GM23338 (cell line): ENCODE results near the gene CRY1. TPM values are rescaled to one million over a fixed set of nuclear protein-coding genes. Genes with fewer than 3 reads are reported as not detected.

Experiments
- ATAC-seq: fragments of 200-7000 bp; cut with Tn5 transposase; 3 replicates; pipeline ENCODE4 v1.9.1; 2020
- DNase-seq: peaks from one replicate; pipeline ENCODE4 v3.0.0-alpha.2; 2015; ENCODE audit warnings: low spot score
- H2AFZ ChIP-seq: fragments of 200-600 bp; sonication (generic); 2 replicates; pipeline ENCODE4 v1.8.0; 2016; ENCODE audit warnings: antibody characterized with exemption, mild to moderate bottlenecking, moderate library complexity
- H3F3A ChIP-seq: fragments of 200-600 bp; sonication (generic); replicated peaks from 2 replicates; pipeline ENCODE4 v1.8.0; 2017; ENCODE audit warnings: antibody characterized with exemption, mixed run types, low read depth
- H3K27ac ChIP-seq: fragments of 200-600 bp; sonication (generic); 2 replicates; pipeline ENCODE4 v1.6.1; 2016; ENCODE audit warnings: low read depth
- H3K27me3 ChIP-seq: fragments of 200-600 bp; sonication (generic); 2 replicates; pipeline ENCODE4 v1.8.0; 2016; ENCODE audit warnings: mild to moderate bottlenecking, mixed run types, moderate library complexity; ENCODE audit not compliant: insufficient read depth
- H3K36me3 ChIP-seq: fragments of 200-600 bp; sonication (generic); 2 replicates; pipeline ENCODE4 v1.8.0; 2016; ENCODE audit warnings: mild to moderate bottlenecking; ENCODE audit not compliant: insufficient read depth
- H3K4me1 ChIP-seq: fragments of 200-600 bp; sonication (generic); 2 replicates; pipeline ENCODE4 v1.8.0; 2016; ENCODE audit warnings: mild to moderate bottlenecking, moderate library complexity; ENCODE audit not compliant: insufficient read depth
- H3K4me2 ChIP-seq: fragments of 200-600 bp; sonication (generic); 2 replicates; pipeline ENCODE4 v1.7.1; 2017; ENCODE audit warnings: mixed run types
- H3K4me3 ChIP-seq: fragments of 200-600 bp; sonication (generic); 2 replicates; pipeline ENCODE4 v1.6.1; 2016; ENCODE audit warnings: mixed run types
- H3K79me2 ChIP-seq: fragments of 200-600 bp; sonication (generic); replicated peaks from 2 replicates; pipeline ENCODE4 v1.8.0; 2017; ENCODE audit warnings: mild to moderate bottlenecking; ENCODE audit not compliant: insufficient read depth
- H3K9me2 ChIP-seq: fragments of 200-600 bp; sonication (generic); 2 replicates; pipeline ENCODE4 v1.8.0; 2017; ENCODE audit not compliant: insufficient read depth
- H4K20me1 ChIP-seq: fragments of 200-600 bp; sonication (generic); replicated peaks from 2 replicates; pipeline ENCODE4 v1.8.0; 2017; ENCODE audit warnings: mild to moderate bottlenecking; ENCODE audit not compliant: insufficient read depth
- H3K27ac Mint-ChIP-seq: 2 replicates; pipeline ENCODE4 v1.8.0; 2020; ENCODE audit warnings: inconsistent platforms, mild to moderate bottlenecking, moderate library complexity, mixed read lengths
- H3K27me3 Mint-ChIP-seq: 3 replicates; pipeline ENCODE4 v1.8.0; 2022; ENCODE audit warnings: low read depth, mild to moderate bottlenecking, moderate library complexity, mixed read lengths, inconsistent platforms; ENCODE audit not compliant: insufficient read depth, poor library complexity
- H3K36me3 Mint-ChIP-seq: 3 replicates; pipeline ENCODE4 v1.8.0; 2021; ENCODE audit warnings: low read depth, mild to moderate bottlenecking, inconsistent platforms, moderate library complexity, mixed read lengths
- H3K4me1 Mint-ChIP-seq: 3 replicates; pipeline ENCODE4 v1.8.0; 2020; ENCODE audit warnings: mild to moderate bottlenecking, inconsistent platforms, mixed read lengths
- H3K4me3 Mint-ChIP-seq: 3 replicates; pipeline ENCODE4 v1.8.0; 2021; ENCODE audit warnings: moderate library complexity, mild to moderate bottlenecking, inconsistent platforms, mixed read lengths
- H3K9me3 Mint-ChIP-seq: 3 replicates; pipeline ENCODE4 v1.8.0; 2020; ENCODE audit warnings: moderate library complexity, mild to moderate bottlenecking, inconsistent platforms, mixed read lengths
- CREB1 ChIP-seq: fragments of 250-450 bp; sonication (Bioruptor Pico); IDR thresholded peaks from 2 replicates; pipeline ENCODE4 v1.5.0; 2020; ENCODE audit warnings: low read depth, mild to moderate bottlenecking, moderate library complexity
- NANOG ChIP-seq: IDR thresholded peaks from 2 replicates; pipeline ENCODE4 v1.6.1; 2016; ENCODE audit warnings: antibody characterized with exemption, borderline replicate concordance
- POLR2AphosphoS5 ChIP-seq: IDR thresholded peaks from 2 replicates; pipeline ENCODE4 v1.6.1; 2016; ENCODE audit warnings: antibody characterized with exemption, low read depth
- ZNF114 ChIP-seq: fragments of 250-450 bp; sonication (Bioruptor Pico); IDR thresholded peaks from 2 replicates; pipeline ENCODE4 v1.5.0; 2020; ENCODE audit warnings: mild to moderate bottlenecking, moderate library complexity
- polyA plus RNA-seq: library from polyadenylated mRNA; unstranded; fragments of >200 nt; fragmentation: Nextera tagmentation; extraction: Ambion mirVana; gene quantifications from 2 replicates; pipeline ENCODE4 v1.2.1, GENCODE V29; 2016
- total RNA-seq: library from RNA; depleted of rRNA; stranded (reverse); fragments of >200 nt; shearing (Covaris generic); gene quantifications from 2 replicates; pipeline ENCODE4 v1.2.3, GENCODE V29; 2014
- TF ChIP-seq, protein P1 (sequence below): fragments of 250-450 bp; sonication (Bioruptor Pico); IDR thresholded peaks from 2 replicates; pipeline ENCODE4 v1.5.0; 2020; ENCODE audit warnings: mild to moderate bottlenecking, moderate library complexity
- TF ChIP-seq, protein P2 (sequence below): IDR thresholded peaks from one replicate; pipeline ENCODE4 v1.6.1; 2018; ENCODE audit warnings: antibody characterized with exemption; ENCODE audit not compliant: unreplicated experiment
- TF ChIP-seq, protein P3 (sequence below), 2 experiments: fragments of 200-600 bp in 1 of 2; sonication (generic) in 1 of 2; conservative IDR thresholded peaks; 2 replicates each; pipeline versions ENCODE4 v1.5.1 to v1.6.1; 2016 to 2017; ENCODE audit warnings: antibody characterized with exemption in 2 of 2, low read depth in 2 of 2, mild to moderate bottlenecking in 2 of 2, moderate library complexity in 1 of 2
- TF ChIP-seq, protein P4 (sequence below): IDR thresholded peaks from 2 replicates; pipeline ENCODE4 v1.6.1; 2016; ENCODE audit warnings: antibody characterized with exemption

Gene CRY1
- total and polyA plus RNA-seq, 2 experiments from 2014 or later: 27.7 to 28.2 TPM

GRCh38 chr12:107091381-107091780 lies 2.0 kb downstream of the CRY1 start (continued):
- TF ChIP-seq, protein P1, sequence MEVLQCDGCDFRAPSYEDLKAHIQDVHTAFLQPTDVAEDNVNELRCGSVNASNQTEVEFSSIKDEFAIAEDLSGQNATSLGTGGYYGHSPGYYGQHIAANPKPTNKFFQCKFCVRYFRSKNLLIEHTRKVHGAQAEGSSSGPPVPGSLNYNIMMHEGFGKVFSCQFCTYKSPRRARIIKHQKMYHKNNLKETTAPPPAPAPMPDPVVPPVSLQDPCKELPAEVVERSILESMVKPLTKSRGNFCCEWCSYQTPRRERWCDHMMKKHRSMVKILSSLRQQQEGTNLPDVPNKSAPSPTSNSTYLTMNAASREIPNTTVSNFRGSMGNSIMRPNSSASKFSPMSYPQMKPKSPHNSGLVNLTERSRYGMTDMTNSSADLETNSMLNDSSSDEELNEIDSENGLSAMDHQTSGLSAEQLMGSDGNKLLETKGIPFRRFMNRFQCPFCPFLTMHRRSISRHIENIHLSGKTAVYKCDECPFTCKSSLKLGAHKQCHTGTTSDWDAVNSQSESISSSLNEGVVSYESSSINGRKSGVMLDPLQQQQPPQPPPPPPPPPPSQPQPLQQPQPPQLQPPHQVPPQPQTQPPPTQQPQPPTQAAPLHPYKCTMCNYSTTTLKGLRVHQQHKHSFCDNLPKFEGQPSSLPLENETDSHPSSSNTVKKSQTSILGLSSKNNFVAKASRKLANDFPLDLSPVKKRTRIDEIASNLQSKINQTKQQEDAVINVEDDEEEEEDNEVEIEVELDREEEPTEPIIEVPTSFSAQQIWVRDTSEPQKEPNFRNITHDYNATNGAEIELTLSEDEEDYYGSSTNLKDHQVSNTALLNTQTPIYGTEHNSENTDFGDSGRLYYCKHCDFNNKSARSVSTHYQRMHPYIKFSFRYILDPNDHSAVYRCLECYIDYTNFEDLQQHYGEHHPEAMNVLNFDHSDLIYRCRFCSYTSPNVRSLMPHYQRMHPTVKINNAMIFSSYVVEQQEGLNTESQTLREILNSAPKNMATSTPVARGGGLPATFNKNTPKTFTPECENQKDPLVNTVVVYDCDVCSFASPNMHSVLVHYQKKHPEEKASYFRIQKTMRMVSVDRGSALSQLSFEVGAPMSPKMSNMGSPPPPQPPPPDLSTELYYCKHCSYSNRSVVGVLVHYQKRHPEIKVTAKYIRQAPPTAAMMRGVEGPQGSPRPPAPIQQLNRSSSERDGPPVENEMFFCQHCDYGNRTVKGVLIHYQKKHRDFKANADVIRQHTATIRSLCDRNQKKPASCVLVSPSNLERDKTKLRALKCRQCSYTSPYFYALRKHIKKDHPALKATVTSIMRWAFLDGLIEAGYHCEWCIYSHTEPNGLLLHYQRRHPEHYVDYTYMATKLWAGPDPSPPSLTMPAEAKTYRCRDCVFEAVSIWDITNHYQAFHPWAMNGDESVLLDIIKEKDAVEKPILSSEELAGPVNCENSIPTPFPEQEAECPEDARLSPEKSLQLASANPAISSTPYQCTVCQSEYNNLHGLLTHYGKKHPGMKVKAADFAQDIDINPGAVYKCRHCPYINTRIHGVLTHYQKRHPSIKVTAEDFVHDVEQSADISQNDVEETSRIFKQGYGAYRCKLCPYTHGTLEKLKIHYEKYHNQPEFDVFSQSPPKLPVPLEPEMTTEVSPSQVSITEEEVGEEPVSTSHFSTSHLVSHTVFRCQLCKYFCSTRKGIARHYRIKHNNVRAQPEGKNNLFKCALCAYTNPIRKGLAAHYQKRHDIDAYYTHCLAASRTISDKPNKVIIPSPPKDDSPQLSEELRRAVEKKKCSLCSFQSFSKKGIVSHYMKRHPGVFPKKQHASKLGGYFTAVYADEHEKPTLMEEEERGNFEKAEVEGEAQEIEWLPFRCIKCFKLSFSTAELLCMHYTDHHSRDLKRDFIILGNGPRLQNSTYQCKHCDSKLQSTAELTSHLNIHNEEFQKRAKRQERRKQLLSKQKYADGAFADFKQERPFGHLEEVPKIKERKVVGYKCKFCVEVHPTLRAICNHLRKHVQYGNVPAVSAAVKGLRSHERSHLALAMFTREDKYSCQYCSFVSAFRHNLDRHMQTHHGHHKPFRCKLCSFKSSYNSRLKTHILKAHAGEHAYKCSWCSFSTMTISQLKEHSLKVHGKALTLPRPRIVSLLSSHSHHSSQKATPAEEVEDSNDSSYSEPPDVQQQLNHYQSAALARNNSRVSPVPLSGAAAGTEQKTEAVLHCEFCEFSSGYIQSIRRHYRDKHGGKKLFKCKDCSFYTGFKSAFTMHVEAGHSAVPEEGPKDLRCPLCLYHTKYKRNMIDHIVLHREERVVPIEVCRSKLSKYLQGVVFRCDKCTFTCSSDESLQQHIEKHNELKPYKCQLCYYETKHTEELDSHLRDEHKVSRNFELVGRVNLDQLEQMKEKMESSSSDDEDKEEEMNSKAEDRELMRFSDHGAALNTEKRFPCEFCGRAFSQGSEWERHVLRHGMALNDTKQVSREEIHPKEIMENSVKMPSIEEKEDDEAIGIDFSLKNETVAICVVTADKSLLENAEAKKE (CRISPR knock-in tag): no peak

DNA sequence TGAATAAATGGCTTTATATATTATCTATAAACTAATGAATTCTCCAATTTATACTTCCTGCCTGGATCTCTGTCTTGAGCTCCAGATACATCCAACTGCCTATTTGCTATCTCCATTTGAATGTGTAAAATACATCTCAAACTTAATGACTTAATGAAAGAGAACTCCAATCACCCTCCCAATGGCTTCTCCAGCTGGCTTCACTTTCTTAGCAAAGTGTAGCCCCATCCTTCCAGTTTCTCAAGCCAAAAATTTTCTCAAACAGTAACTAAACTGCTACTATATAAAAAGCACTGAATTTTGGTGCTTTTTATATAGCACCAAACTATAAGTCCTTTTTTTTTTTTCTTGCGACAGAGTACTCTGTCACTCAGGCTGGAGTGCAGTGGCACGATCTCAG lies 2.6 kb downstream of the CRY1 start:
- DNase-seq (no peak), ATAC-seq (no peak)
- Histone ChIP-seq H3K4me3 (no peak overlapping the region), H3K9me2 (peaks cover 4% of the 10 kb centered on the region; the same call in 1 of the 2 replicates), H3K27ac (no peak overlapping the region), H3K36me3 (no peaks in the 10 kb centered on the region), H3K27me3 (no peaks in the 10 kb centered on the region), H3K4me1 (peaks cover 8% of the 10 kb centered on the region), H4K20me1 (peaks cover 4% of the 10 kb centered on the region; the same call in 1 of the 2 replicates), H2AFZ (no peak overlapping the region), H3F3A (no peaks in the 10 kb centered on the region), H3K79me2 (peaks cover 57% of the 10 kb centered on the region), H3K4me2 (no peak overlapping the region)
- H3K4me3 Mint-ChIP-seq: no peak overlapping the region
- peaks cover 18% of the 10 kb centered on the region for H3K36me3 Mint-ChIP-seq
- peaks cover 8% of the 10 kb centered on the region for H3K27me3 Mint-ChIP-seq
- peaks cover 6% of the 10 kb centered on the region for H3K9me3 Mint-ChIP-seq
- H3K27ac Mint-ChIP-seq: no peak overlapping the region
- peaks cover 6% of the 10 kb centered on the region; the same call in 2 of the 3 replicates for H3K4me1 Mint-ChIP-seq
- TF ChIP-seq POLR2AphosphoS5 (no peak), ZNF114 (CRISPR knock-in tag) (no peak), NANOG (no peak), CREB1 (CRISPR knock-in tag) (no peak)
- TF ChIP-seq, protein P2, sequence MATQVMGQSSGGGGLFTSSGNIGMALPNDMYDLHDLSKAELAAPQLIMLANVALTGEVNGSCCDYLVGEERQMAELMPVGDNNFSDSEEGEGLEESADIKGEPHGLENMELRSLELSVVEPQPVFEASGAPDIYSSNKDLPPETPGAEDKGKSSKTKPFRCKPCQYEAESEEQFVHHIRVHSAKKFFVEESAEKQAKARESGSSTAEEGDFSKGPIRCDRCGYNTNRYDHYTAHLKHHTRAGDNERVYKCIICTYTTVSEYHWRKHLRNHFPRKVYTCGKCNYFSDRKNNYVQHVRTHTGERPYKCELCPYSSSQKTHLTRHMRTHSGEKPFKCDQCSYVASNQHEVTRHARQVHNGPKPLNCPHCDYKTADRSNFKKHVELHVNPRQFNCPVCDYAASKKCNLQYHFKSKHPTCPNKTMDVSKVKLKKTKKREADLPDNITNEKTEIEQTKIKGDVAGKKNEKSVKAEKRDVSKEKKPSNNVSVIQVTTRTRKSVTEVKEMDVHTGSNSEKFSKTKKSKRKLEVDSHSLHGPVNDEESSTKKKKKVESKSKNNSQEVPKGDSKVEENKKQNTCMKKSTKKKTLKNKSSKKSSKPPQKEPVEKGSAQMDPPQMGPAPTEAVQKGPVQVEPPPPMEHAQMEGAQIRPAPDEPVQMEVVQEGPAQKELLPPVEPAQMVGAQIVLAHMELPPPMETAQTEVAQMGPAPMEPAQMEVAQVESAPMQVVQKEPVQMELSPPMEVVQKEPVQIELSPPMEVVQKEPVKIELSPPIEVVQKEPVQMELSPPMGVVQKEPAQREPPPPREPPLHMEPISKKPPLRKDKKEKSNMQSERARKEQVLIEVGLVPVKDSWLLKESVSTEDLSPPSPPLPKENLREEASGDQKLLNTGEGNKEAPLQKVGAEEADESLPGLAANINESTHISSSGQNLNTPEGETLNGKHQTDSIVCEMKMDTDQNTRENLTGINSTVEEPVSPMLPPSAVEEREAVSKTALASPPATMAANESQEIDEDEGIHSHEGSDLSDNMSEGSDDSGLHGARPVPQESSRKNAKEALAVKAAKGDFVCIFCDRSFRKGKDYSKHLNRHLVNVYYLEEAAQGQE: no peak
- TF ChIP-seq, protein P3, sequence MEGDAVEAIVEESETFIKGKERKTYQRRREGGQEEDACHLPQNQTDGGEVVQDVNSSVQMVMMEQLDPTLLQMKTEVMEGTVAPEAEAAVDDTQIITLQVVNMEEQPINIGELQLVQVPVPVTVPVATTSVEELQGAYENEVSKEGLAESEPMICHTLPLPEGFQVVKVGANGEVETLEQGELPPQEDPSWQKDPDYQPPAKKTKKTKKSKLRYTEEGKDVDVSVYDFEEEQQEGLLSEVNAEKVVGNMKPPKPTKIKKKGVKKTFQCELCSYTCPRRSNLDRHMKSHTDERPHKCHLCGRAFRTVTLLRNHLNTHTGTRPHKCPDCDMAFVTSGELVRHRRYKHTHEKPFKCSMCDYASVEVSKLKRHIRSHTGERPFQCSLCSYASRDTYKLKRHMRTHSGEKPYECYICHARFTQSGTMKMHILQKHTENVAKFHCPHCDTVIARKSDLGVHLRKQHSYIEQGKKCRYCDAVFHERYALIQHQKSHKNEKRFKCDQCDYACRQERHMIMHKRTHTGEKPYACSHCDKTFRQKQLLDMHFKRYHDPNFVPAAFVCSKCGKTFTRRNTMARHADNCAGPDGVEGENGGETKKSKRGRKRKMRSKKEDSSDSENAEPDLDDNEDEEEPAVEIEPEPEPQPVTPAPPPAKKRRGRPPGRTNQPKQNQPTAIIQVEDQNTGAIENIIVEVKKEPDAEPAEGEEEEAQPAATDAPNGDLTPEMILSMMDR (conservative IDR thresholded peaks at IDR 0.05; ENCODE audit: low read depth in 2 of 2): no peak
- TF ChIP-seq, protein P4, sequence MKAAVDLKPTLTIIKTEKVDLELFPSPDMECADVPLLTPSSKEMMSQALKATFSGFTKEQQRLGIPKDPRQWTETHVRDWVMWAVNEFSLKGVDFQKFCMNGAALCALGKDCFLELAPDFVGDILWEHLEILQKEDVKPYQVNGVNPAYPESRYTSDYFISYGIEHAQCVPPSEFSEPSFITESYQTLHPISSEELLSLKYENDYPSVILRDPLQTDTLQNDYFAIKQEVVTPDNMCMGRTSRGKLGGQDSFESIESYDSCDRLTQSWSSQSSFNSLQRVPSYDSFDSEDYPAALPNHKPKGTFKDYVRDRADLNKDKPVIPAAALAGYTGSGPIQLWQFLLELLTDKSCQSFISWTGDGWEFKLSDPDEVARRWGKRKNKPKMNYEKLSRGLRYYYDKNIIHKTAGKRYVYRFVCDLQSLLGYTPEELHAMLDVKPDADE: no peak
